ENCODE measurements around the gene ABCF1.

GRCh38 chr6:30592287-30592686 lies 21.0 kb downstream of the ABCF1 start:
- TF ChIP-seq CTCF (IDR thresholded peaks at IDR 0.05): no peak
- no peak for TF ChIP-seq POLR2A (IDR thresholded peaks at IDR 0.05)
